K562 (cell line): ENCODE results near the gene NCDN. TPM values are rescaled to one million over a fixed set of nuclear protein-coding genes. Genes with fewer than 3 reads are reported as not detected.

Source experiments
- ATAC-seq: fragments of 200-7000 bp; cut with Tn5 transposase; 3 replicates; pipeline ENCODE4 v1.9.1; 2020; ENCODE audit warnings: moderate library complexity
- BruUV-seq: library from RNA; stranded (reverse); fragments of 400-500 nt; replicated peaks from 2 replicates; lab custom pipeline; 2021; lab: Mats Ljungman, UMichigan
- CTCF ChIA-PET: fragments of 300-600 bp; formaldehyde crosslinking; extraction: SDS; loops from one replicate; lab custom pipeline; 2021; ENCODE audit warnings: low intra/inter-chr PET ratio; lab: Yijun Ruan, JAX
- POLR2A ChIA-PET: fragments of 300-600, 350-650 bp; sonication (Branson Sonifier 250); formaldehyde crosslinking; extraction: SDS; loops from one replicate; lab custom pipeline; 2021; ENCODE audit warnings: antibody characterized with exemption, inconsistent platforms; lab: Yijun Ruan, JAX
- DNase-seq, 4 experiments: peaks; one replicate each; pipeline versions ENCODE4 v3.0.0 to v3.0.0-alpha.2; 2011 to 2018; ENCODE audit warnings: low spot score in 3 of 4, mixed read lengths in 3 of 4; ENCODE audit errors: extremely low read depth in 1 of 4
- FAIRE-seq: peaks from 2 replicates; lab custom pipeline; 2011; peaks lifted over from hg19 to GRCh38; lab: Jason Lieb, UNC
- H2AFZ ChIP-seq: 2 replicates; pipeline ENCODE4 v1.6.0; 2011; ENCODE audit warnings: low read depth, low read length, control low read depth, inconsistent platforms
- H3K27ac ChIP-seq: fragments of 200-600 bp; 3 replicates; pipeline ENCODE4 v1.8.0; 2011; ENCODE audit warnings: low read depth, mild to moderate bottlenecking, control low read depth, inconsistent platforms, low read length, moderate library complexity, mixed read lengths; ENCODE audit errors: extremely low read depth
- H3K27me3 ChIP-seq, 2 experiments: fragments of 300-600 bp in 1 of 2; 2 replicates in 1 of 2; 3 replicates in 1 of 2; pipeline versions ENCODE4 v1.6.0 to v1.8.0; 2011; ENCODE audit warnings: inconsistent platforms in 2 of 2, low read length in 2 of 2, mild to moderate bottlenecking in 1 of 2, mixed read lengths in 1 of 2, moderate library complexity in 1 of 2; ENCODE audit not compliant: control insufficient read depth in 2 of 2, insufficient read depth in 2 of 2
- H3K36me3 ChIP-seq: fragments of 300-600 bp; 3 replicates; pipeline ENCODE4 v1.8.0; 2011; ENCODE audit warnings: mild to moderate bottlenecking, low read length, inconsistent platforms; ENCODE audit not compliant: control insufficient read depth, insufficient read depth
- H3K4me1 ChIP-seq, 2 experiments: fragments of 200-600 bp in 1 of 2; replicated peaks in 1 of 2; 2 replicates in 1 of 2; 3 replicates in 1 of 2; pipeline versions ENCODE4 v1.5.1 to v1.8.0; 2011; ENCODE audit warnings: inconsistent platforms in 2 of 2, low read length in 2 of 2, mild to moderate bottlenecking in 1 of 2, mixed read lengths in 1 of 2, moderate library complexity in 1 of 2; ENCODE audit not compliant: control insufficient read depth in 2 of 2, insufficient read depth in 2 of 2
- H3K4me2 ChIP-seq: 2 replicates; pipeline ENCODE4 v1.6.1; 2011; ENCODE audit warnings: low read length, control low read depth, inconsistent platforms, mixed read lengths; ENCODE audit not compliant: insufficient read depth
- H3K4me3 ChIP-seq: fragments of 200-600 bp; sonication (generic), shearing (Covaris generic); 2 replicates; pipeline ENCODE4 v1.5.1; 2016; ENCODE audit warnings: control low read depth, inconsistent platforms
- H3K79me2 ChIP-seq: fragments of 200-600 bp; 3 replicates; pipeline ENCODE4 v1.8.0; 2011; ENCODE audit warnings: low read length, inconsistent platforms; ENCODE audit not compliant: control insufficient read depth, insufficient read depth
- H3K9ac ChIP-seq, 2 experiments: 2 replicates each; pipeline versions ENCODE4 v1.6.0 to v1.6.1; 2011; ENCODE audit warnings: low read depth in 2 of 2, low read length in 2 of 2, control low read depth in 1 of 2, inconsistent platforms in 1 of 2, mild to moderate bottlenecking in 1 of 2, mixed read lengths in 1 of 2; ENCODE audit not compliant: insufficient read depth in 1 of 2
- H3K9me1 ChIP-seq: one replicate; pipeline ENCODE4 v1.6.0; 2011; ENCODE audit warnings: inconsistent platforms, mild to moderate bottlenecking, low read length, moderate library complexity; ENCODE audit not compliant: control insufficient read depth, insufficient read depth
- H3K9me3 ChIP-seq: replicated peaks from 2 replicates; pipeline ENCODE4 v1.5.1; 2011; ENCODE audit warnings: low read depth, low read length, inconsistent platforms; ENCODE audit not compliant: control insufficient read depth, insufficient read depth
- H4K20me1 ChIP-seq: replicated peaks from 2 replicates; pipeline ENCODE4 v1.6.1; 2011; ENCODE audit warnings: low read length, inconsistent platforms, mixed read lengths; ENCODE audit not compliant: control insufficient read depth, insufficient read depth
- DMBX1 ChIP-seq: fragments of 250-450 bp; sonication (Bioruptor Pico); IDR thresholded peaks from 2 replicates; pipeline ENCODE4 v1.8.0; 2022; ENCODE audit warnings: inconsistent platforms, mild to moderate bottlenecking, moderate library complexity, borderline replicate concordance
- KLF16 ChIP-seq: IDR thresholded peaks from 2 replicates; pipeline ENCODE4 v1.6.1; 2016; ENCODE audit warnings: antibody characterized with exemption
- PTTG1 ChIP-seq: fragments of 450-650 bp; IDR thresholded peaks from 2 replicates; pipeline ENCODE4 v1.6.1; 2016; ENCODE audit warnings: low read depth, mild to moderate bottlenecking, missing genetic modification characterization, missing compliant biosample characterization
- YY1 ChIP-seq, 3 experiments: IDR thresholded peaks; 2 replicates each; pipeline ENCODE4 v1.6.1; 2011; ENCODE audit warnings: low read length in 2 of 3, mild to moderate bottlenecking in 2 of 3, moderate library complexity in 2 of 3, borderline replicate concordance in 1 of 3, control low read depth in 1 of 3, low read depth in 1 of 3; ENCODE audit not compliant: insufficient read depth in 3 of 3, insufficient replicate concordance in 2 of 3, control insufficient read depth in 1 of 3, insufficient read length in 1 of 3; ENCODE audit errors: extremely low read depth in 1 of 3
- ZNF12 ChIP-seq: sonication (generic); formaldehyde crosslinking; IDR thresholded peaks from 2 replicates; pipeline ENCODE4 v1.4.0; 2020; ENCODE audit warnings: mild to moderate bottlenecking, missing genetic modification reagents
- WGBS: fragments of 100-300 bp; shearing (Covaris generic); methylation state at CpG from one replicate; pipeline ENCODE4 v1.1.6; 2016; ENCODE audit warnings: low coverage, mixed read lengths; ENCODE audit not compliant: insufficient coverage; ENCODE audit errors: missing lambda C conversion rate; 5-methylcytosine and 5-hydroxymethylcytosine counted together
- in situ Hi-C: fragments of 300-500 bp; cut with MboI; formaldehyde crosslinking; loops from 4 replicates; pipeline ENCODE4 v1.15.0; 2018; ENCODE audit warnings: inconsistent platforms, mixed read lengths
- intact Hi-C: fragments of 100-400 bp; cut with micrococcal nuclease; formaldehyde crosslinking; loops from 2 replicates; pipeline ENCODE4 v1.14.2; 2022
- polyA plus RNA-seq, 8 experiments: library from polyadenylated mRNA; depleted of rRNA in 4 of 8; stranded (reverse) in 5 of 8; unstranded in 3 of 8; fragments of >200 nt; fragmentation: Nextera tagmentation in 2 of 8; fragmentation: Illumina TruSeq in 1 of 8; extraction: Ambion mirVana in 2 of 8; extraction: Trizol in 1 of 8; gene quantifications; 2 replicates each; pipeline versions ENCODE4 v1.2.1 to v1.2.3, GENCODE V29; 2011 to 2014; ENCODE audit warnings: inconsistent platforms in 1 of 8, missing spikeins in 1 of 8
- total RNA-seq, 7 experiments: library from RNA; depleted of rRNA in 6 of 7; stranded (reverse); fragments of >200 nt in 6 of 7; fragmentation: Illumina TruSeq in 2 of 7; extraction: Trizol in 2 of 7; gene quantifications; 2 replicates each; pipeline versions ENCODE4 v1.2.1 to v1.2.3, GENCODE V29; 2011 to 2021; ENCODE audit warnings: low replicate concordance in 1 of 7
- TF ChIP-seq, protein P1 (sequence below): fragments of 200-800 bp; sonication (Bioruptor generic); IDR thresholded peaks from 2 replicates; pipeline ENCODE4 v1.6.1; 2017; ENCODE audit warnings: missing genetic modification characterization, missing compliant biosample characterization
- TF ChIP-seq, protein P2 (sequence below): fragments of 250-450 bp; sonication (Bioruptor Pico); IDR thresholded peaks from 2 replicates; pipeline ENCODE4 v1.5.0; 2020; ENCODE audit warnings: mild to moderate bottlenecking
- TF ChIP-seq, protein P3 (sequence below): sonication (generic); formaldehyde crosslinking; IDR thresholded peaks from 2 replicates; pipeline ENCODE4 v1.8.1; 2023; ENCODE audit warnings: mild to moderate bottlenecking, missing genetic modification reagents

The NCDN gene
- total and polyA plus RNA-seq, 9 of the 15 experiments (the other 6 are each of a cell fraction or from before 2014, with no cell fraction given) = 1.9 to 35.1 (median 10.7) TPM

DNA sequence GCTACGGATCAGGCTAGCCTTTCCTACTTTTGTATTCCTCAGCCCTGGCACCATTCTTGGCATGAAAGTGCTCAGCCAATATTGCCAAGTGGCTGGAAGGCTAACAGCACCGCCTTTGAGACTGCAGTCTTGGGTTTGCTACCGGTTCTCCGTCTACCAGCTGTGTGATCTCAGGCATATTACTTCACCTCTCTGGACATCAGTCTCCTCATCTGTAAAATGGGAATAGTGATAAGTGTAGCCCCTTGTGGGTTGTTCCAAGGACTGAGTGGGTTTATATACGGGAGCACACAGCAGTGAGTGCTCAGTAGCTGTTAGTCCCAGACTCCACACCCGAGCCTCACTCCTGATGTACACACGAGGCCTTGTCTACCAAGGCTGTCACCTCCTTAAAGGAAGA lies 29.2 kb downstream of the NCDN start (continued):
- TF ChIP-seq, protein P1, sequence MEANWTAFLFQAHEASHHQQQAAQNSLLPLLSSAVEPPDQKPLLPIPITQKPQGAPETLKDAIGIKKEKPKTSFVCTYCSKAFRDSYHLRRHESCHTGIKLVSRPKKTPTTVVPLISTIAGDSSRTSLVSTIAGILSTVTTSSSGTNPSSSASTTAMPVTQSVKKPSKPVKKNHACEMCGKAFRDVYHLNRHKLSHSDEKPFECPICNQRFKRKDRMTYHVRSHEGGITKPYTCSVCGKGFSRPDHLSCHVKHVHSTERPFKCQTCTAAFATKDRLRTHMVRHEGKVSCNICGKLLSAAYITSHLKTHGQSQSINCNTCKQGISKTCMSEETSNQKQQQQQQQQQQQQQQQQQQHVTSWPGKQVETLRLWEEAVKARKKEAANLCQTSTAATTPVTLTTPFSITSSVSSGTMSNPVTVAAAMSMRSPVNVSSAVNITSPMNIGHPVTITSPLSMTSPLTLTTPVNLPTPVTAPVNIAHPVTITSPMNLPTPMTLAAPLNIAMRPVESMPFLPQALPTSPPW (CRISPR knock-in tag) = no peak
- TF ChIP-seq DMBX1 (CRISPR knock-in tag) (no peak), KLF16 (no peak), ZNF12 (CRISPR knock-in tag) (no peak)
- TF ChIP-seq, protein P2, sequence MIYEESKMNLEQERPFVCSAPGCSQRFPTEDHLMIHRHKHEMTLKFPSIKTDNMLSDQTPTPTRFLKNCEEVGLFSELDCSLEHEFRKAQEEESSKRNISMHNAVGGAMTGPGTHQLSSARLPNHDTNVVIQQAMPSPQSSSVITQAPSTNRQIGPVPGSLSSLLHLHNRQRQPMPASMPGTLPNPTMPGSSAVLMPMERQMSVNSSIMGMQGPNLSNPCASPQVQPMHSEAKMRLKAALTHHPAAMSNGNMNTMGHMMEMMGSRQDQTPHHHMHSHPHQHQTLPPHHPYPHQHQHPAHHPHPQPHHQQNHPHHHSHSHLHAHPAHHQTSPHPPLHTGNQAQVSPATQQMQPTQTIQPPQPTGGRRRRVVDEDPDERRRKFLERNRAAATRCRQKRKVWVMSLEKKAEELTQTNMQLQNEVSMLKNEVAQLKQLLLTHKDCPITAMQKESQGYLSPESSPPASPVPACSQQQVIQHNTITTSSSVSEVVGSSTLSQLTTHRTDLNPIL = no peak

DNA sequence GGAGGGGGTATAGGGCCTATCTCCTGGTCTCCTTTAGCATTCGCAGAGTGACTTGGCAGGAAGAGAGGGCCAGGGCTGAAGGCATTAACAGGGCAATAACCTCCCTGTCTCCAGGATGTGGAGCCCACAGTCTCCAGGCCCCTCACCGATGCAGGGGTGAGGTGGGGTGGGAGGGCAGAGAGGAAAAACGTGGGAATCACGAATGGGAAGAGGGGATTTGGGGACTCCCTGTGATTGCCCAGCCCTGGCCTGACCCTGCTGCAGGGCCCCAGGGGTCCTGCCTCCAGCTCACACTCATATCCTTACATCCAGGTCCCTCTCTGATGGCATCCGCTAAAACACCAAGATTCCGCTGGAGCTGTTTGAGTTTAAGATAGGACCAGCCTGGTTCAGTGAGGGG lies 30.1 kb downstream of the NCDN start:
- CTCF ChIA-PET = no interaction called here
- POLR2A ChIA-PET = interaction anchor here (1.0 kb wide), 1 partner anchor 16 kb away, joined by 5 read pairs; no protein-coding TSS in a partner anchor
- Histone ChIP-seq H3K79me2 (no peaks in the 10 kb centered on the region), H3K36me3 (no peaks in the 10 kb centered on the region)
- no peak for ATAC-seq
- 52% methylated on average over 6 of the region's 6 CpGs for WGBS
- TF ChIP-seq PTTG1 (tag) (no peak), YY1 (IDR thresholded peaks at IDR 0.05; ENCODE audit: borderline replicate concordance in 1 of 3, control insufficient read depth in 1 of 3, extremely low read depth in 1 of 3, insufficient read depth in 3 of 3, insufficient read length in 1 of 3, insufficient replicate concordance in 2 of 3, low read depth in 1 of 3, low read length in 2 of 3) (no peak)
- TF ChIP-seq, protein P3, sequence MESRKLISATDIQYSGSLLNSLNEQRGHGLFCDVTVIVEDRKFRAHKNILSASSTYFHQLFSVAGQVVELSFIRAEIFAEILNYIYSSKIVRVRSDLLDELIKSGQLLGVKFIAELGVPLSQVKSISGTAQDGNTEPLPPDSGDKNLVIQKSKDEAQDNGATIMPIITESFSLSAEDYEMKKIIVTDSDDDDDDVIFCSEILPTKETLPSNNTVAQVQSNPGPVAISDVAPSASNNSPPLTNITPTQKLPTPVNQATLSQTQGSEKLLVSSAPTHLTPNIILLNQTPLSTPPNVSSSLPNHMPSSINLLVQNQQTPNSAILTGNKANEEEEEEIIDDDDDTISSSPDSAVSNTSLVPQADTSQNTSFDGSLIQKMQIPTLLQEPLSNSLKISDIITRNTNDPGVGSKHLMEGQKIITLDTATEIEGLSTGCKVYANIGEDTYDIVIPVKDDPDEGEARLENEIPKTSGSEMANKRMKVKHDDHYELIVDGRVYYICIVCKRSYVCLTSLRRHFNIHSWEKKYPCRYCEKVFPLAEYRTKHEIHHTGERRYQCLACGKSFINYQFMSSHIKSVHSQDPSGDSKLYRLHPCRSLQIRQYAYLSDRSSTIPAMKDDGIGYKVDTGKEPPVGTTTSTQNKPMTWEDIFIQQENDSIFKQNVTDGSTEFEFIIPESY (CRISPR knock-in tag) = peak; percentile 58; the same call in 1 of the 2 replicates
- TF ChIP-seq, all 486 proteins: peak for 1
- 0 out of 4 replicates have a peak overlapping the region, but pooled peaks of 1 of the 2 experiments have one; percentile 54 for H3K9ac ChIP-seq
- in situ Hi-C loops = no loop called here
- peaks cover 0 to 10% of the 10 kb centered on the region in 2 experiments; a peak in 2 of 5 replicates for H3K4me1 ChIP-seq
- H3K9me1 ChIP-seq = no peaks in the 10 kb centered on the region
- no TSS peak for BruUV-seq
- DNase-seq (no peak), FAIRE-seq (no peak)
- no peak overlapping the region for H3K4me2 ChIP-seq
- H3K27ac ChIP-seq = no peak overlapping the region
- no peaks in the 10 kb centered on the region for H3K9me3 ChIP-seq
- no peaks in the 10 kb centered on the region for H3K27me3 ChIP-seq
- intact Hi-C loops = no loop called here
- no peak overlapping the region for H2AFZ ChIP-seq
- no peaks in the 10 kb centered on the region for H4K20me1 ChIP-seq
- no peak overlapping the region for H3K4me3 ChIP-seq
